Suprapubic skin (tissue), 4 donors: ENCODE data around the gene FRMPD4. TPM values are rescaled to one million over a fixed set of nuclear protein-coding genes. Genes with fewer than 3 reads are reported as not detected.

ENCODE experiments used
- DNase-seq, 2 donors: peaks; one replicate each; pipeline ENCODE4 v3.0.0-alpha.2; 2019; ENCODE audit warnings: low spot score in 2 of 2
- H3K27ac ChIP-seq: fragments of 200-600 bp; sonication (generic); one replicate; pipeline ENCODE4 v1.5.1; 2019
- H3K27me3 ChIP-seq: fragments of 200-600 bp; sonication (generic); one replicate; pipeline ENCODE4 v1.5.1; 2019
- H3K36me3 ChIP-seq: fragments of 200-600 bp; sonication (generic); one replicate; pipeline ENCODE4 v1.5.1; 2019
- H3K4me1 ChIP-seq: fragments of 200-600 bp; sonication (generic); one replicate; pipeline ENCODE4 v1.5.1; 2019
- H3K4me3 ChIP-seq: fragments of 200-600 bp; sonication (generic); one replicate; pipeline ENCODE4 v1.5.1; 2019; ENCODE audit warnings: mild to moderate bottlenecking
- H3K9me3 ChIP-seq: fragments of 200-600 bp; sonication (generic); one replicate; pipeline ENCODE4 v1.5.1; 2019
- EP300 ChIP-seq: sonication (generic); formaldehyde crosslinking; IDR thresholded peaks from one replicate; pipeline ENCODE4 v1.6.1; 2017; ENCODE audit warnings: antibody characterized with exemption
- POLR2A ChIP-seq, 2 donors: fragments of 450-650 bp; IDR thresholded peaks; one replicate each; pipeline ENCODE4 v1.6.1; 2017; ENCODE audit warnings: antibody characterized with exemption in 2 of 2, mild to moderate bottlenecking in 2 of 2, moderate library complexity in 2 of 2
- POLR2AphosphoS5 ChIP-seq, 3 donors: sonication (generic); formaldehyde crosslinking; IDR thresholded peaks; one replicate each; pipeline ENCODE4 v1.6.1; 2017; ENCODE audit warnings: antibody characterized with exemption in 3 of 3
- WGBS: methylation state at CpG from one replicate; pipeline ENCODE4 v1.1.5; 2018; 5-methylcytosine and 5-hydroxymethylcytosine counted together
- total RNA-seq, 4 donors: library from RNA; depleted of rRNA; stranded (reverse); fragments of >200 nt; gene quantifications; one replicate each; pipeline ENCODE4 v1.1.0, GENCODE V29; 2016
- TF ChIP-seq, protein P1 (sequence below), 2 donors: fragments of 200-600 bp in 1 of 2; fragments of 450-650 bp in 1 of 2; sonication (generic) in 1 of 2; IDR thresholded peaks; one replicate each; pipeline ENCODE4 v1.5.1; 2016 to 2019; ENCODE audit warnings: antibody characterized with exemption in 2 of 2, mild to moderate bottlenecking in 1 of 2, moderate library complexity in 1 of 2

FRMPD4 gene
- total RNA-seq, 4 donors from 2014 or later, result 0.08 to 0.13 TPM; not detected in 2

DNA sequence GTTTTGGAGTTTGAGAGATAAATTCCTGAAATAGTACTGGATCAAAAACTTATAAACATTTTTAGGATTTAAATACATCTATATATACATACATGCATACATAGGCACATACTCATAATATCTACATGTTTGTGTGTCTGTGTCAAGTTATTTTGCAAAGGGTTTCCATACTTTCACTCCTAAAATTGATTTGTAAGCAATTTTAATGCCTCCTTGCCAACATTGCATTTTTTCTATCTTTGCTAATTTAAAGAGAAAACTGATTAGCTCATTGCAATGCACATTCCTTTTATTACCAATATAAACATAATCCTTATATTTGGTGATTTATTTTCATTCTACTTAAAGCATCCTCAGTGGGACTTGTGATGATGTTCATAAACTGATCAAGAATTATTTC is 258.3 kb downstream of the FRMPD4 start:
- Histone ChIP-seq H3K4me1 (no peaks in the 10 kb centered on the region), H3K4me3 (no peak overlapping the region), H3K27ac (no peak overlapping the region), H3K9me3 (no peaks in the 10 kb centered on the region), H3K36me3 (no peaks in the 10 kb centered on the region), H3K27me3 (no peaks in the 10 kb centered on the region)
- no peak for DNase-seq
- TF ChIP-seq, protein P1, sequence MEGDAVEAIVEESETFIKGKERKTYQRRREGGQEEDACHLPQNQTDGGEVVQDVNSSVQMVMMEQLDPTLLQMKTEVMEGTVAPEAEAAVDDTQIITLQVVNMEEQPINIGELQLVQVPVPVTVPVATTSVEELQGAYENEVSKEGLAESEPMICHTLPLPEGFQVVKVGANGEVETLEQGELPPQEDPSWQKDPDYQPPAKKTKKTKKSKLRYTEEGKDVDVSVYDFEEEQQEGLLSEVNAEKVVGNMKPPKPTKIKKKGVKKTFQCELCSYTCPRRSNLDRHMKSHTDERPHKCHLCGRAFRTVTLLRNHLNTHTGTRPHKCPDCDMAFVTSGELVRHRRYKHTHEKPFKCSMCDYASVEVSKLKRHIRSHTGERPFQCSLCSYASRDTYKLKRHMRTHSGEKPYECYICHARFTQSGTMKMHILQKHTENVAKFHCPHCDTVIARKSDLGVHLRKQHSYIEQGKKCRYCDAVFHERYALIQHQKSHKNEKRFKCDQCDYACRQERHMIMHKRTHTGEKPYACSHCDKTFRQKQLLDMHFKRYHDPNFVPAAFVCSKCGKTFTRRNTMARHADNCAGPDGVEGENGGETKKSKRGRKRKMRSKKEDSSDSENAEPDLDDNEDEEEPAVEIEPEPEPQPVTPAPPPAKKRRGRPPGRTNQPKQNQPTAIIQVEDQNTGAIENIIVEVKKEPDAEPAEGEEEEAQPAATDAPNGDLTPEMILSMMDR (IDR thresholded peaks at IDR 0.05), result no peak
- TF ChIP-seq POLR2AphosphoS5 (IDR thresholded peaks at IDR 0.05) (no peak), POLR2A (IDR thresholded peaks at IDR 0.05) (no peak), EP300 (no peak)

DNA sequence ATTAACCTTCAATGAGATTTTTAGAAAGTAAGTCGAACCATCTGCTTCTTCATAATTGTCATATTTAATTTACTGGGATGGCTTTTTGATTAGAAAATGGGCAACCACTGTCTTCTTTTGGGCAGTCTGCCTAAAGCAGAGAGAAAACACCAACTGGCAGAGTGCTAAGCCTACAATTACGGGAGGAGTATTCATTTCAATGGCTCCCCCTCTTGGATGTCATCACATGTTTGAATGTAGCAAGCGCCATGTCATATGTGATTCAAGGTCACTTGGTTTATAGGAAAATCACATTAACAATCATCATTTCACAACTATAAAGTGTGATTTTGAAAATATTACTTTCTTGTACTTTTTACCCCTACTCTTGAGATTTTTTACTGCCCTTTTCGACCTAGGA is 261.9 kb downstream of the FRMPD4 start:
- Histone ChIP-seq H3K9me3 (no peaks in the 10 kb centered on the region), H3K36me3 (no peaks in the 10 kb centered on the region)

DNA sequence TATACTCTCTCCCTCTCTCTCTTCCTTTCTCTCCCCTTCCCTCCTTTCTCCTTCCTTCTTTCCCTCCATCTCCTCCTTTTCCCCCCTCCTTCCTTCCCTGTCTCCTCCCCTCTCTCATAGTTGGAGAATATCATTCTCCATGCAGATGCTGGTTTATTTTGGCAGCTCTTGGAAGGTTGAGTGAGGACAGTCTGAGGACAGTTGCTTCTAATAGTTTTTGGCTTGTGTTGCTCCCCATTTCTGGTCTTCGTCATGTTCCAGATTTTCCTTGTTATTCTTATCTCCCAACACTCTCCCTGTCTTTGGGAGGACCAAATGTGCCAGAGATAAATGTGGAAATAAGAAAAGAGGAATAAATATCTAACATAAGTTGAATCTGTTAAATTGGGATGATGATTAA is 263.0 kb downstream of the FRMPD4 start:
- Histone ChIP-seq H3K27me3 (no peaks in the 10 kb centered on the region), H3K27ac (no peak overlapping the region), H3K9me3 (no peaks in the 10 kb centered on the region), H3K4me3 (no peak overlapping the region), H3K36me3 (no peaks in the 10 kb centered on the region), H3K4me1 (no peaks in the 10 kb centered on the region)
- TF ChIP-seq POLR2A (IDR thresholded peaks at IDR 0.05), result no peak
- TF ChIP-seq, protein P1 (IDR thresholded peaks at IDR 0.05), result no peak
- TF ChIP-seq POLR2AphosphoS5 (IDR thresholded peaks at IDR 0.05), result no peak
- no peak for TF ChIP-seq EP300
- no peak for DNase-seq
- WGBS, result 68% methylated on average over 1 of the region's 1 CpG

More for the DNA sequence above, 261.9 kb downstream of the FRMPD4 start:
- TF ChIP-seq, protein P1 (IDR thresholded peaks at IDR 0.05), result no peak
- no peak for TF ChIP-seq POLR2AphosphoS5 (IDR thresholded peaks at IDR 0.05)
- TF ChIP-seq POLR2A (IDR thresholded peaks at IDR 0.05), result no peak
- no peak for TF ChIP-seq EP300
- H3K27me3 ChIP-seq, result no peaks in the 10 kb centered on the region
- no peak for DNase-seq
- no peak overlapping the region for H3K27ac ChIP-seq
- no peak overlapping the region for H3K4me3 ChIP-seq
- 71% methylated on average over 4 of the region's 4 CpGs for WGBS
- no peaks in the 10 kb centered on the region for H3K4me1 ChIP-seq

DNA sequence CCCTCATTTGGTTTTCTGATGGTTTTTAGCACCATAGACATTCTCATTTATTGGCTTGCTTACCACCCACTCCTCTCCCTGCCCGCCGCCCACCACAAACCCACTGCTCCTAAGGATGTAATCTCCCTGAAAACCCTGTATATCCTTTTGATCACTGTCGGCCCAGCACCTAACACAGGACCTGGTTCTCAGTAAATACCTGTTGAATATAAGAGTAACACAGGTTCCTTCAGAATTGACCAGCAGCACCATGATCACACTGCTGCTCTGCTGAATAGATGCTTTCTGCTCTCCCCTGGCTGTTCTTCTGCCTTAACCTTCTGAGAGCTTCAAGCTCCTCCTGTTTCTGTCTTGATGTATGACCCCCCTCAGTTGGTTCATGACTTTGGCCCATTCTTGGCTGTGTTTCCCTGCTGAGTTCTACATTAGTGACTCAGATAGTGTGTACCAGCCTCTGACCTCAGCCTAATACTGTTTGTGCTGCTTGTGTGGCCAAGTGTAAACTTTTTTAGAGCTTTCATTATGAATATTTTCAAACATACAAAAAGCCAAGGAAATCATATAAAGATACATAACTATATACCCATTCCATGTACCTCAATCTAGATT is 265.3 kb downstream of the FRMPD4 start:
- Histone ChIP-seq H3K36me3 (no peaks in the 10 kb centered on the region), H3K9me3 (no peaks in the 10 kb centered on the region), H3K4me1 (no peaks in the 10 kb centered on the region), H3K27me3 (no peaks in the 10 kb centered on the region), H3K4me3 (no peak overlapping the region), H3K27ac (no peak overlapping the region)
- DNase-seq, result no peak
- TF ChIP-seq, protein P1 (IDR thresholded peaks at IDR 0.05), result no peak
- TF ChIP-seq POLR2A (IDR thresholded peaks at IDR 0.05), result no peak
- TF ChIP-seq EP300, result no peak
- no peak for TF ChIP-seq POLR2AphosphoS5 (IDR thresholded peaks at IDR 0.05)
- 81% methylated on average over 3 of the region's 3 CpGs for WGBS

DNA sequence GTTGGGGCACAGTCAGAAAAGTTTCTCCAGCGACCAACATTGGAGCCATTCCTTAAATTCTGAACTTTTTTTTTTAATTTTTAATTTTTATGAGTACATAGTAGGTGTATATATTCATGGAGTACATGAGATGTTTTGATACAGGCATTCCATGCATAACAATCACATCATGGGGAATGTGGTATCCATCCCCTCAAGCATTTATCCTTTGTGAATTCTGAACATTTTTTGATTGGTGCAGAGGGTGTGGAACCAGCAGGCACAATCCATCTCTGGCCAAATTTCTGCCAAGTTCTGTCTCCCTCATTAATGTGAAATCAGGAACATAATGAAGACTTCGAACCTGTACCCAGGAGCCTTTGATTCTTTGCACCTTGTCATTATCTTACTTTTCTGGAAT is 267.0 kb downstream of the FRMPD4 start:
- no peak for DNase-seq
- Histone ChIP-seq H3K27ac (no peak overlapping the region), H3K4me3 (no peak overlapping the region), H3K36me3 (no peaks in the 10 kb centered on the region), H3K27me3 (no peaks in the 10 kb centered on the region), H3K9me3 (no peaks in the 10 kb centered on the region), H3K4me1 (no peaks in the 10 kb centered on the region)
- TF ChIP-seq EP300 (no peak), POLR2AphosphoS5 (IDR thresholded peaks at IDR 0.05) (no peak), POLR2A (IDR thresholded peaks at IDR 0.05) (no peak)
- TF ChIP-seq, protein P1 (IDR thresholded peaks at IDR 0.05), result no peak
- 49% methylated on average over 2 of the region's 2 CpGs for WGBS
